IMR-90 (cell line): ENCODE measurements around the gene ENDOV.

Experiments used
- CEBPB ChIP-seq: IDR thresholded peaks from 2 replicates; pipeline ENCODE4 v1.6.1; 2012; ENCODE audit warnings: low read depth, low read length, improper control_type of control experiment
- POLR2A ChIP-seq: IDR thresholded peaks from 2 replicates; pipeline ENCODE4 v1.6.1; 2012; ENCODE audit warnings: mild to moderate bottlenecking, low read depth, low read length

DNA sequence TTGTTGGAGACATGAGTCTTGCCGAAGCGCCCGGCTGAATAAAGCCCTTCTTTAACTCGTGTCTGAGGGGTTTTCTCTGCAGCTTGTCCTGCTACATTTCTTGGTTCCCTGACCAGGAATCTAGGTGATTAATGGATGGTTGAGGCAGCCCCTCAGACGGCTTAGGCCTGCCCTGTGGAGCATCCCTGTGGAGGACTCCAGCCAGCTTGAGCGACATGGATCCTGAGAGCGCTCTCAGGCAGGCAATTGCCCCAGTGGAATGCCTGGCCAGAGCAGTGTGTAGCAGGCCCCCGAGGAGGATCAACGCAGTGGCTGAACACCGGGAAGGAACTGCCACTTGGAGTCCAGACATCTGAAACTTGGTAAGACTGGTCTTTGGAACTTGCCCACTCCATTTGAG lies 17.3 kb upstream of the ENDOV start:
- TF ChIP-seq CEBPB (no peak), POLR2A (no peak)
